ENCODE results near the gene ASMTL. TPM values are rescaled to one million over a fixed set of nuclear protein-coding genes. Genes with fewer than 3 reads are reported as not detected.
"Not testable (repeated sequence)": the region's sequence is repeated elsewhere in the genome, so short reads cannot be mapped to it uniquely, and the experiment has no call there.

The ASMTL gene
- total RNA-seq, 1 donor from 2014 or later, result 56.6 TPM

DNA sequence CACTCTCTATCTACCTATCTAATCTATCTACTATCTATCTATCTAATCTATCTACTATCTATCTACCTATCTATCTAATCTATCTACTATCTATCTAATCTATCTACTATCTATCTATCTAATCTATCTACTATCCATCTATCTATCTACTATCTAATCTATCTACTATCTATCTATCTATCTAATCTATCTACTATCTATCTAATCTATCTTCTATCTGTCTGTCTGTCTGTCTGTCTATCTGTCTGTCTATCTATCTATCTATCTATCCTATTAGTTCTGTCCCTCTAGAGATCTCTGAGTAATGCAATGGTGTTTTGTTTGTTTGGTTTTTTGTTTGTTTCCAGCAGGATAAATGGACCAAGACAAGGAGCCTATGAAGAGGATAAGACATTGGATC is 9.4 kb upstream of the ASMTL start:
- intact Hi-C loops (cut with micrococcal nuclease), result loop anchor here (2.0 kb wide), 2 partner anchors 119 to 129 kb away; partner anchors contain the start of gene AKAP17A

DNA sequence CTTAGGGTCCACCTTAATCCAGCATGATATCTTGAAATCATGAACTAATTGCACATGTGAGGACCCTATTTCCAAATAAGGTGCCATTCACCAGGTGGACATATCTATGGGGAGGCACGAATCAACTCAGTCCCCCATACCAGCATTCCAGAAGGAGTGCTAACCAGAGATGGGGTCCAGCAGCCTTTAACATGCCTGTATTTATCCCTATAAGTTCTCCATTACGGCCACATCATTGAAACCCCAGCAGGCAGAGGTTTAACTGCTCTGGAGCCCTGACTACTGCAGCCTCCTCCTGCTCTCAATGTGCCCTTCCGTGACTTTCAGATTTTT is 3.2 kb upstream of the ASMTL start:
- intact Hi-C loops (cut with micrococcal nuclease), result loop anchor here (2.0 to 10.0 kb wide), 2 partner anchors 45 to 829 kb away; no protein-coding TSS in a partner anchor

DNA sequence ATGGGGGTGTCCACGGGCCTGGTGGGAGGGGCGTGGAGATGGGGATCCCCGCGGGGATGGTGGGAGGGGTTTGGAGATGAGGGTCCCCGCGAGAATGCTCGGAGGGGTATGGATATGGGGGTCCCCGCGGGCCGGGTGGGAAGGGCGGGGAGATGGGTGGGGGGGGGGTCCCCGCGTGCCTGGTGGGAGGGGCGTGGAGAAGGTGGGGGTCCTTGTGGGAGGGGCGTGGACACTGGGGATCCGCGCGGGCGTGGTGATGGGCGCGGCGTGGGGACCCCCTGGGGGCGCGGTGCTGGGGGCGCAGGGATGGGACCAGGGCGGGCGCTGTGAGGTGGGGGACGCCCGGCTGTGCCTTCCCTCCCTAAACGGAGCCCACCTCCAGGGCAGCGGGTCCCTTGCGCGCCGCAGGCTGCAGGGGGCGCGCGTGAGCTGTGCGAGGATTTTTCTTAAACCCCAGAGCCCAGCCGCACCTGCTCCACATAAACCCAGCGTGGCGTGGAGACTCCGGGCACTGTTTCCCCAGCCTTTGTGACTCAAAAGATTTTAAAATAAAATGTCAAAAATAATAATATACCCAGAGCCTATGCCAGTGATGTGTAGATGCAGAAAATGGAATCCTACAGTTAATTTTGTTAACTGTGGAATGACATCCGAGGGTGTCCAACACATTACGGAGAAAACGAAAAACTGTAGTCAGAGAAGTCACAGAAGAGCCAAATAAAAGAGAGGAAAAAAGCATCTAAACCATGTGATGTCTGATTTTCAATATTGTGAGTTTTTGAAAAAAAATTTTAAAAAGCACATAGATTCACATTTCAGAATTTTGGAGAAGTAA is 1.5 kb upstream of the ASMTL start:
- intact Hi-C loops (cut with micrococcal nuclease), result loop anchor here (1.0 to 10.0 kb wide), 22 partner anchors 9 to 1237 kb away; partner anchors contain the start of genes AKAP17A, CD99, DHRSX and P2RY8

DNA sequence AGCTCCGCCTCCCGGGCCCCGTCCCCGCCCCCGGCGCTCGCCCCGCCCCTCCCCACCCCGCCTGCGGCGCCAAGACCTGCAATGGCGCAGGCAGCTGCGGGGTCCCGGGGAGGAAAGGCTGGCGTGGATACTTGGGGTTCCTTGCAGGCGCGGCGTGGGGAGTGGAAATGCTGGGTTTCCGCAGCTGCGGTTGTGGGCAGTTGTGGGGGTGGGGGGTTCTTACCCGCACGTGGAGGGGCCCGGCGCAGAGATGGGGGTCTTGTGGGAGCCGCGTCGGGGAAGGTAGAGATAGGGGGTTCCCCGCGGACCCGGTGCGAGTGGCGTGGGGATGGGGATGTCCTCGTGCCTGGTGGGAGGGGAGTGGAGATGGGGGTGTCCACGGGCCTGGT is 680 bp upstream of the ASMTL start:
- intact Hi-C loops (cut with micrococcal nuclease), result loop anchor here (1.0 to 10.0 kb wide), 14 partner anchors 39 to 1238 kb away; partner anchors contain the start of genes AKAP17A, CD99, DHRSX and SLC25A6

DNA sequence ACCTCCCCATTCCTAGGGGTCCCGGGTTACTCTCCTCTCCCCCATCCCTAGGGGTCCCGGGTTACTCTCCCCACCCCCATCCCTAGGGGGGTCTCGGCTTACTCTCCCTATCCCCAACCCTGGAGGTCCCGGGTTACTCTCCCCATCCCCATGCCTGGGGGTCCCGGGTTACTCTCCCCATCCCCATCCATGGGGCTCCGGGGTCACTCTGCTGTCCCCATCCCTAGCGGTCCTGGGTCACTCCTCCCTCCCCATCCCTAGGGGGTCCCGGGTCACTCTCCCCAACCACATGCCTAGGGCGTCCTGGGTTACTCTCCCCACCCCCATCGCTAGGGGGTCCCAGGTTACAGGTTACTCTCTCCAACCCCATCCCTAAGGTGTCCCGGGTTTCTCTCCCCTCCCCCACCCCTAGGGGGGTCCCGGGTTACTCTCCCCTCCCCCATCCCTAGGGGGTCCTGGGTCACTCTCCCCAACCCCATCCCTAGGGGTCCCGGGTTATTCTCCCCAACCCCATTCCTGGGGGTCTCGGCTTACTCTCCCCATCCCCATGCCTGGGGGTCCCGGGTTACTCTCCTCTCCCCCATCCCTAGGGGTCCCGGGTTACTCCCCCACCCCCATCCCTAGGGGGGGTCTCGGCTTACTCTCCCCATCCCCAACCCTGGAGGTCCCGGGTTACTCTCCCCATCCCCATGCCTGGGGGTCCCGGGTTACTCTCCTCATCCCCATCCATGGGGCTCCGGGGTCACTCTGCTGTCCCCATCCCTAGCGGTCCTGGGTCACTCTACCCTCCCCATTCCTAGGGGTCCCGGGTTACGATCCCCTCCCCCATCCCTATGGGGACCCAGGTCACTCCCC is 821 bp downstream of the ASMTL start:
- intact Hi-C loops (cut with micrococcal nuclease), result loop anchor here (10.0 kb wide), 1 partner anchor 833 kb away; no protein-coding TSS in a partner anchor

DNA sequence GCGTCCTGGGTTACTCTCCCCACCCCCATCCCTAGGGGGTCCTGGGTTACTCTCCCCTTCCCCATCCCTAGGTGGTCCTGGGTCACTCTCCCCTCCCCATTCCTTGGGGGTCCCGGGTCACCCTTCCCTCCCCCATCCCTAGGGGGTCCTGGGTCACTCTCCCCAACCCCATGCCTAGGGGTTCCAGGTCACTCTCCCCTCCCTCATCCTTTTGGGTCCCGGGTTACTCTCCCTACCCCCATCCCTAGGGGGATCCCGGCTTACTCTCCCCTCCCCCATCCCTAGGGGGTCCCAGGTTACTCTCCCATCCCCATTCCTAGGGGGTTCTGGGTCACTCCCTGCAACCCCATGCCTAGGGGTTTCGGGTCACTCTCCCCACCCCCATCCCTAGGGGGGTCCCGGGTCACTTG is 1.5 kb downstream of the ASMTL start:
- intact Hi-C loops (cut with micrococcal nuclease), result loop anchor here (10.0 kb wide), 1 partner anchor 834 kb away; no protein-coding TSS in a partner anchor

DNA sequence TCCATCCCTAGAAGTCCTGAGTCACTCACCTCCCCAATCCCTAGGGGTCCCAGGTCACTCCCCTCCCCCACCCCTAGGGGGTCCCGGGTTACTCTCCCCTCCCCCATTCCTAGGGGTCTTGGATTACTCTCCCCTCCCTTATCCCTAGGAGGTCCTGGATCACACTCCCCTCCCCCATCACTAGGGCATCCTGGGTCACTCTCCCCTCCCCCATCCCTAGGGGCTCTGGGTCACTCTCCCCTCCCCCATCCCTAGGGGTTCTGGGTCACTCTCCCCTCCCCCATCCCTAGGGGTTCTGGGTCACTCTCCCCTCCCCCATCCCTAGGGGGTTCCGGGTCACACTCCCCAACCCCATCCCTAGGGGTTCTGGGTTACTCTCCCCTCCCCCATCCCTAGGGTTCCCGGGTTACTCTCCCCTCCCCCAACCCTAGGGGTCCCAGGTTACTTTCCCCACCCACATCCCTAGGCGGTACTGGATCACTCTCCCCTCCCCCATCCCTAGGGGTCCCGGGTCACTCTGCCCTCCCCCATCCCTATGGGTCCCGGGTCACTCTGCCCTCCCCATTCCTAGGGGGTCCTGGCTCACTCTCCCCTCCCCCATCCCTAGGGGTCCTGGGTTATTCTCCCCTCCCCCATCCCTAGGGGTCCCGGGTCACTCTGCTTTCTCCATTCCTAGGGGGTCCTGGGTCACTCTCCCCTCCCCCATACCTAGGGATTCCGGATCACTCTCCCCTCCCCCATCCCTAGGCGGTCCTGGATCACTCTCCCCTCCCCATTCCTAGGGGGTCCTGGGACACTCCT is 2.1 kb downstream of the ASMTL start:
- intact Hi-C loops (cut with micrococcal nuclease), result loop anchor here (10.0 kb wide), 1 partner anchor 834 kb away; no protein-coding TSS in a partner anchor

DNA sequence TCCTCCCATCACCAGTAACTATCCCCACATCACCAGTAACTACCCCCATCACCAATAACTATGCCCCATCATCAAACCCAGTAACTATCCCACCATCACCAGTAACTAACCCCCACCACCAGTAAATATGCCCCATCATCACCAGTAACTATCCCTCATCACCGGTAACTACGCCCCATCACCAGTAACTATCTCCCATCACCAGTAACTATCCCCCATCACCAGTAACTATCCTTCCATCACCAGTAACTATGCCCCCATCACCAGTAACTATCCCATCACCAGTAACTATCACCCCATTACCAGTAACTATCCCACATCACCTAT is 2.9 kb downstream of the ASMTL start:
- intact Hi-C loops (cut with micrococcal nuclease), result loop anchor here (10.0 kb wide), 1 partner anchor 835 kb away; no protein-coding TSS in a partner anchor

DNA sequence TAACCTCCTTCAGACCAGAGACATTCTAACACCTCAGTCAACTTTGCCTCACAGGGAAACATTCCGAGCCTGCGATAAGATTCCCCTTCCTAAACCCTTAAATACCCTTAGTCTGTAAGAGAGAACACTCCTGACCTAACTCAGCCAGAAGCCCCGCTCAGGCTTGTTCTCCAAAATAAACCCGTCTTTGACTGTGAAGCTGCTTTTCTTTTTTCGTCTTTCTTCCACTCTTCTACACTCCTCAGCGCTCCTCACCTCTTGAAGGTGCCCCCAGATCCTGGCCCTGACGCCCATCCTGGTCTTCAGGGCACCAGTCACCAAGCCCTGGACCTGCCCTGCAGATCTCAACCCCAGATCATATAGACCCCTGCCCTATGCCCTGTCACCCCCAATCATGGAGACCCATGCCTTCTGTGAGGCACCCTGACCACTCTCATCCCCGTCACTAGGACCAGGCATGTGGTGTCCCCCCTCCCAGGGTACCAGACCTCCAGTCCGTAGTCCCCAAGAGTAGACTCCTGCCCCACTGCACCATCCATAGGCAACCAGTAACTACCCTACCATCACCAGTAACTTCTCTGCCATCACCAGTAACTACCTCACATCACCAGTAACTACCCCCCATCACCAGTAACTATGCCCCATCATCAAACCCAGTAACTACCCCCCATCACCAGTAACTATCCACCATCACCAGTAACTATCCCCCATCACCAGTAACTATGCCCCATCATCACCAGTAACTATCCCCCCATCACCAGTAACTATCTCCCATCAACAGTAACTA is 3.5 kb downstream of the ASMTL start:
- intact Hi-C loops (cut with micrococcal nuclease), result no loop called here

DNA sequence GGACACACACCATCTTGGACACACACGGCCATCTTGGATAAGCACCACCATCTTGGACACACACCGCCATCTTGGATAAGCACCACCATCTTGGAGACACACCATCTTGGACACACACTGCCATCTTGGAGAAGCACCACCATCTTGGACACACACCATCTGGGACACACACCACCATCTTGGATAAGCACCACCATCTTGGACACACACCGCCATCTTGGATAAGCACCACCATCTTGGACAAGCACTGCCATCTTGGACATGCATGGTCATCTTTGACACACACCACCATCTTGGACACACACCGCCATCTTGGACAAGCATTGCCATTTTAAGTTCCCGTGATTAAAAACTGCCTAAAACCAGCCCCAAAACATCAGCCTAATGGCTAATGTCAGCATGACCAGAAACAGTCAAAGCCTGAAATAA is 4.1 kb downstream of the ASMTL start:
- intact Hi-C loops (cut with micrococcal nuclease), result not testable (repeated sequence)

DNA sequence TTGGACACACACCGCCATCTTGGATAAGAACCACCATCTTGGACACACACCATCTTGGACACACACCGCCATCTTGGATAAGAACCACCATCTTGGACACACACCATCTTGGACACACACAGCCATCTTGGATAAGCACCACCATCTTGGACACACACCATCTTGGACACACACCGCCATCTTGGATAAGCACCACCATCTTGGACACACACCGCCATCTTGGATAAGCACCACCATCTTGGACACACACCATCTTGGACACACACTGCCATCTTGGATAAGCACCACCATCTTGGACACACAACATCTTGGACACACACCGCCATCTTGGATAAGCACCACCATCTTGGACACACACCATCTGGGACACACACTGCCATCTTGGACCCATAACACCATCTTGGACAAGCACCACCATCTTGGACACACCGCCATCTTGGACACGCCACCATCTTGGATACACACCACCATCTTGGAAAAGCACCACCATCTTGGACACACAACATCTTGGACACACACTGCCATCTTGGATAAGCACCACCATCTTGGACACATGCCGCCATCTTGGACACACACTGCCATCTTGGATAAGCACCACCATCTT is 4.6 kb downstream of the ASMTL start:
- intact Hi-C loops (cut with micrococcal nuclease), result not testable (repeated sequence)

DNA sequence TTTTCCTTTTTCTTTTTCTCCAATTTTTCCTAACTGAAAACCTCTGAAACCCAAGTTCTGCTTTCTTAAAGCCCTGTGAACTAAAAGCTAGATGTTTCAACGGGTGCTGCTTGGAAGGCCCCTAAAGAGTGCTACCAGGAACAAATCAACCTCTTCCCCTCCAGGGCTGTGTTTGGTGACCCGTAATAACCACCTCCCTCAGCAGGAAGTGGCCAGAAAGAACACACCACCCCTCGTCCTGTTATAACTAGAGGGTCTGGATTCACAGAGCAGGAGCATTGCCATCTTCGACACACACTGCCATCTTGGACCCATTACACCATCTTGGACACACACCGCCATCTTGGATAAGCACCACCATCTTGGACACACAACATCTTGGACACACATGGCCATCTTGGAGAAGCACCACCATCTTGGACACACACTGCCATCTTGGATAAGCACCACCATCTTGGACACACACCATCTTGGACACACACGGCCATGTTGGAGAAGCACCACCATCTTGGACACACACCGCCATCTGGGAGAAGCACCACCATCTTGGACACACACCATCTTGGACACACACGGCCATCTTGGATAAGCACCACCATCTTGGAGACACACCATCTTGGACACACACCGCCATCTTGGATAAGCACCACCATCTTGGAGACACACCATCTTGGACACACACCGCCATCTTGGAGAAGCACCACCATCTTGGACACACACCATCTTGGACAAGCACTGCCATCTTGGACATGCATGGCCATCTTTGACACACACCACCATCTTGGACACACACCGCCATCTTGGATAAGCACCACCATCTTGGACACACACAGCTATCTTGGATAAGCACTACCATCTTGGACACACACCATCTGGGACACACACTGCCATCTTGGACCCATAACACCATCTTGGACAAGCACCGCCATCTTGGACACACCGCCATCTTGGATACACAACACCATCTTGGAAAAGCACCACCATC is 5.4 kb downstream of the ASMTL start:
- intact Hi-C loops (cut with micrococcal nuclease), result not testable (repeated sequence)

DNA sequence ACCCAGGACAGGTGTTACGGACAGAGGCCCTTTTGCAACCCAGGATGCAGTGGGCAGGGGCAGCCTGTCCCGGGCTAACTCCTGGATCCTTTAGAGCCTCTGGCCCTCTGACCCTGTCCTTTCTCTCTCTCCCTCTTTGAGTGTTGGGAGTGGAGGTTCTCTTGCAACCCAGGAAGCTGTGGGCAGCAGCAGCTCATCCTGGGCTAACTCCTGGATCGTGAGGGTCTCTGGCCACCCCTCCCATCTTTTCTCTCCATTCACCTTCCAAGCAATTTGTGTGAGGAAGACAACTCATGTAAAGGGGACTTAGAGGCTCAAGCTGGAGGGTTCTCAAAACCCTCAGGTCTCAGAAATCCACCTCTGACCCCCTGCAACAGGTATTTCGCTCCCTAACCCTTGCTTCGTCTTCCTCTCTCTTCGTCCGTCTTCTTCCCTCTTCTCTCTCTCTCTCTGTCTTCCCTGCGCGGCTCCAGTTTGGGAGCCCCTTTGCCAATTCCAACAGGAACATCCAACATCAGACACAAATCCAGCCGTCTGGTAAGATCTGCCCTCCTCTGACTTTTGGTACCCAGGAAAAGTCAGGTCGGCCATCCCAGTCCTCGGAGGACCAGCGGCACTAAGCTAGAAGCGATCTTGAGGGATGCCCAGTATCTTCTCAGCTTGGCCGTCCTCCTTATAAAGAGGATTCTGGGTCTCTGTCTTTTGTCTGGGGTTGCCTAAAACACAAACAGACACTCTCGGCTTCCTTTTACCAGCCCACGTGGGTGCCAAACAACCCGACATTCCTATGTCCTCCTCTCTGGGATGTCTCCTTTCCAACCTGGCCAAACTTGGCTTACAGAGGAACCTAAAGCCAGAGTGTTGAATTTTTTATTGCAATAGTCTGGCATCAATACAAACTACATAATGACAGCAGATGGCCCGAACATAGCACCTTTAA is 7.9 kb downstream of the ASMTL start:
- intact Hi-C loops (cut with micrococcal nuclease), result no loop called here

DNA sequence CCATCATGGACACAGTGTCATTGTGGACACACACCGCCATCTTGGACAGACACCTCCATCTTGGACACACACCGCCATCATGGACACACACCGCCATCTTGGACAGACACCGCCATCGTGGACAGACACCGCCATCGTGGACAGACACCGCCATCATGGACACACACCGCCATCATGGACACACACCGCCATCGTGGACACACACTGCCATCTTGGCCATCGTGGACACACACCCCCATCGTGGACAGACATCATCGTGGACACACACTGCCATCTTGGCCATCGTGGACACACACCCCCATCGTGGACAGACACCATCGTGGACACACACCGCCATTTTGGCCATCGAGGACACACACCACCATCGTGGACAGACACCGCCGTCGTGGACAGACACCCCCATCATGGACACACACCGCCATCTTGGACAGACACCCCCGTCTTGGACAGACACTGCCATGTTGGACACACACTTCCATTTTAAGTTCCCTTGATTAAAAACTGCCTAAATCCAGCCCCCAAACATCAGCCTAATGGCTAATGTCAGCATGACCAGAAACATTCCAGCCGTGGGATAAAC is 9.1 kb downstream of the ASMTL start:
- intact Hi-C loops (cut with micrococcal nuclease), result no loop called here

DNA sequence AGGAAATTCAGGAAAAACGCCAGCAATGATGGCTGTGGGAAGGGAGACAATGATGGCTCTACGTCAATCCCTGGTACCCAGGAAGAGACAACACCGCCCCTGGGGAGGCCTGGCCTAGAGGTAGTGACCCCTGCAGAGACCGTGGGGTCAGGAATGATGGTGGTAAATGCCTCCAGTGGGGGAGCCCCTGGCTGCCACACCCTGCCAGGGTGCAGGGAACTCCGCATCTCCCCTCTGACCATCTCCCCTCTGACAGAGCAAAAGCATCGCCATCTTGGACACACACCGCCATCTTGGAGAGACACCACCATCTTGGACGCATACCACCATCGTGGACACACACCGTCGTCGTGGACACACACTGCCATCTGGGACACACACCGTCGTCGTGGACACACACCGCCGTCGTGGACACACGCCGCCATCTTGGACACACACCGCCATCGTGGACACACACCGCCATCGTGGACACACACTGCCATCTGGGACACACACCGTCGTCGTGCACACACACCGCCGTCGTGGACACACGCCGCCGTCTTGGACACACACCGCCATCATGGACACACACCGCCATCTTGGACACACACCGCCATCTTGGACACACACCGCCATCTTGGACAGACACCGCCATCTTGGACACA is 9.9 kb downstream of the ASMTL start:
- intact Hi-C loops (cut with micrococcal nuclease), result no loop called here

DNA sequence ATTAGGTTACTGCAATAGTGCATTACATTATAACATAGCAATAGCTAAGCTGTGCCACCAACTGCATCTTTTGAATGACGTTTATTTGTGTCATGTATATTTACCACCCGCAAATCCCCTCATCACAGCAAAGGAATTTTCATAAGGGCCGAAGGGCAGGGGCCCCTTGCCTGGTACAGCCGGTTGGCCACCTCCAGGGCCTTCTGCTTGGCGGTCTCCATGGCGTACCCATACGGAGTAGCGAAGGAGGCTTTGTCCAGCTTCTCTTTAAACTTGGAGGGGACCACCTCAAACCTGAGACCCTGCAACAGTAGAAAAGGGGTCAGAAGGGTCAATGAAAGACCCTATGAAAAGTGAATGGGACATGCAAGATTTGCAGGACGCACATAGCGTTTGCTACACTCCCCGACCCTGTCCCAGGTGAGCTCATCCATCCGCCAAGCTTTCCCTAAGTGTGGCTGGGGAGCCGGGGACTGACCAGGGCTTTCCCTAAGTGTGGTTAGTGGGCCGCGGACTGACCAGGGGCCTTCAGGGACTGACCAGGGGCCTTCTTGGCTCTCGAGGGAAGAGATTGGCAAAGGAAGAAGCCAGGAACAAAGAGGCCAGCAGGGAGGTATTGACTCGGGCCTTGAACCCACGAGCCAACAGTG is 10.6 kb downstream of the ASMTL start:
- intact Hi-C loops (cut with micrococcal nuclease), result no loop called here
